LNCAP (cell line): ENCODE data around the gene TRAF3IP1.

Source experiments
- TF ChIP-seq, protein P1 (sequence below): fragments of 450-650 bp; IDR thresholded peaks from 2 replicates; pipeline ENCODE4 v1.5.1; 2017; ENCODE audit warnings: mild to moderate bottlenecking

TRAF3IP1 gene

DNA sequence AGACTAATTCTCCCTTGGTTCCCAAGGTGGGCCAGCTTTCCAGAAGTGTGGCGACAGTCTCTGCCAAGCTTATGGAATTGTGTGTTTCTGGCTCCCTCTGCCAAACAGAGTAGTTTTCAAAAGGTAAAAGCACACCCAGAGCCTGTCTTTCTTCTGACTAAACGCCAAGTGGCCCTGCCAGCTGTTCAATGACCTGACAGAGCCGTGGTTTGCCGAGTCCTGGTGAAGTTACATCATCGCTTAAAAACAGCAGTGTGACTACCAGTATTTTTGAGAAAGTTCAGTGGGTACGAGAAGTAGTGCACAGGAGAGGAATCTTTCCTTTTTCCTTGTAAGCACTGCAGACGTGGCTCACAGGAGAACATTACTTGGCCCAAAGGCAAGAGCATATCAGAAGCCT, 33.8 kb upstream of the TRAF3IP1 start:
- TF ChIP-seq, protein P1, sequence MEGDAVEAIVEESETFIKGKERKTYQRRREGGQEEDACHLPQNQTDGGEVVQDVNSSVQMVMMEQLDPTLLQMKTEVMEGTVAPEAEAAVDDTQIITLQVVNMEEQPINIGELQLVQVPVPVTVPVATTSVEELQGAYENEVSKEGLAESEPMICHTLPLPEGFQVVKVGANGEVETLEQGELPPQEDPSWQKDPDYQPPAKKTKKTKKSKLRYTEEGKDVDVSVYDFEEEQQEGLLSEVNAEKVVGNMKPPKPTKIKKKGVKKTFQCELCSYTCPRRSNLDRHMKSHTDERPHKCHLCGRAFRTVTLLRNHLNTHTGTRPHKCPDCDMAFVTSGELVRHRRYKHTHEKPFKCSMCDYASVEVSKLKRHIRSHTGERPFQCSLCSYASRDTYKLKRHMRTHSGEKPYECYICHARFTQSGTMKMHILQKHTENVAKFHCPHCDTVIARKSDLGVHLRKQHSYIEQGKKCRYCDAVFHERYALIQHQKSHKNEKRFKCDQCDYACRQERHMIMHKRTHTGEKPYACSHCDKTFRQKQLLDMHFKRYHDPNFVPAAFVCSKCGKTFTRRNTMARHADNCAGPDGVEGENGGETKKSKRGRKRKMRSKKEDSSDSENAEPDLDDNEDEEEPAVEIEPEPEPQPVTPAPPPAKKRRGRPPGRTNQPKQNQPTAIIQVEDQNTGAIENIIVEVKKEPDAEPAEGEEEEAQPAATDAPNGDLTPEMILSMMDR: no peak

DNA sequence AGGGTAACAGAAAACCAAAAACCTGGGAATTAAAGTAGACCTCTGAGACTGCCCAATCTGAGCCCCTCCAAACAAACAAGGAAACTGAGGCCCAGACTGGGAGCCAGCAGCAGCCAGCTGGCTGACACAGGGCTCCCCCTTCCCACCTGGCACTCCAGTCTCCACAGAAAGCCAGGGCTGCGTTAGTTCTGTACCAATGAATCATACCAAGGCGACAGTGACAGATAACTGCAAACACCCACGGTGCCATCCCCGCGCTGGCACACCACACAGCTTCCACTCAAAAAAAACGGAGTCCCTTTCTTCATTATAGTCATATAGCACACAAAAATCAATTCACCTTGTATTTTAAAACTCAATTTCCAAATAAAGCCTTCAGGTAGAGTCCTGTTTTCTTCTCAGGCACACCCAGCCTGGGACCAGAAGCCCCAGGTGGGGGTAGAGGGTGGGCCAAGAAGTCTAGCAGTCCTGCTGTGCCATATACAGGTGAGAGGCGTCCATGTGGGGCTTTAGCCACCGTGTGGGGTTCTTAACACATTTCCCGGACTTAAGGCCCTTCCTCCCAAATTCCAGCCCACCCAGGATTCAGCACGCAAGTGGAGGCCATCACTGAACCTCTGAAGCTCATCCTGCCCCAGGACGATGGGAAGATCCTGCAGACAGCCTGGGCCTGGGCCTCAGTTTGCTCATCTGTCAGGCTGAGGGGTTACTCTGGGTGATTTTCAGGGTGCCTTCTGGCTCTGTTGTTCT, 33.2 kb upstream of the TRAF3IP1 start:
- TF ChIP-seq, protein P1: no peak

DNA sequence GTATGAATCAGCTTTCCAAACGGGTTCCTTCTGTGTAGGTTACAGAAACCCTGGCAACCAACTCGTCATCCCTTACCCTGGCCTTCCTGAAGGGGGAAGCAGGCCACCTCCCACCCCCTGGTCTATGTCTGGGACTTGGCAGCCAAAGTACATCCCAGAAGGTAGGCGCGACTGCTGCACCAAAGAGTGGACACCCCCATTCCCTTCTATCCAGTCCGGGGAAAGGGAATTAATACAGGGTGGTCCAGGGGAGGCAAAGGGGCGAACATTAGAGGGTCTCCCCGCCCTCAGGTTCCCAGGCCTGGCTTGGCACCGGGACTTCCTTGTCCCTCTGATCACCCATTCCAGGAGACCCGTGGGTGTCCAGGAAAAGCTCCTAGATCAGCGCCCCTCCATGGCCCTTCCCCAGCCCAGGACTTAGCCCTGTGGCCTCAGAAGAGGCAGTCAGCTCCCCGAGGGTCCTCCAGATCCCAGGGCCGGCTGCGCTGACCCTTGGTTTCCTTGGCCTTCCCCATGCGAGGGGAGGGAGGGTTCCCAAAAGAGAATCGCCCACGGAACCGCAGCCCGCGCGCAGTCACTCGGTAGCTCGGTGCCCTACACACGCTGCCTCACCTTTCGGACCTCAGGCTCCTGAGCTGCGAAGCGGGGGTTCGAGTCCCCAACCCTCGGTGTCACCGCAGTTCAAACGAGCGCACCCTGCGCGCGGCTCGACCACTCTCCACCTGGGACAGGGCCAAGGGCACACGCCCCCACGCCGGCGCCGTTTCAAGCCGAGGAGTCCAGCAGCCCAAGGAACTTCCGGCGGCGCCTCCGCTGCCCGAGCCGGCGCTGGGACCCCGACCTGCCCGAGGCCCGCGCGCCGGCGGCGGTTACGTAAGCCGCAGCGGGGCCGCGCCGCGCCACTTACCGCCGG, 32.3 kb upstream of the TRAF3IP1 start, which contains the start of gene PER2:
Gene PER2, minus strand, starts transcription at position 874 of the 913 bp plus-strand sequence. CDS start 10,674 bp downstream, outside the sequence.
- TF ChIP-seq, protein P1: no peak

DNA sequence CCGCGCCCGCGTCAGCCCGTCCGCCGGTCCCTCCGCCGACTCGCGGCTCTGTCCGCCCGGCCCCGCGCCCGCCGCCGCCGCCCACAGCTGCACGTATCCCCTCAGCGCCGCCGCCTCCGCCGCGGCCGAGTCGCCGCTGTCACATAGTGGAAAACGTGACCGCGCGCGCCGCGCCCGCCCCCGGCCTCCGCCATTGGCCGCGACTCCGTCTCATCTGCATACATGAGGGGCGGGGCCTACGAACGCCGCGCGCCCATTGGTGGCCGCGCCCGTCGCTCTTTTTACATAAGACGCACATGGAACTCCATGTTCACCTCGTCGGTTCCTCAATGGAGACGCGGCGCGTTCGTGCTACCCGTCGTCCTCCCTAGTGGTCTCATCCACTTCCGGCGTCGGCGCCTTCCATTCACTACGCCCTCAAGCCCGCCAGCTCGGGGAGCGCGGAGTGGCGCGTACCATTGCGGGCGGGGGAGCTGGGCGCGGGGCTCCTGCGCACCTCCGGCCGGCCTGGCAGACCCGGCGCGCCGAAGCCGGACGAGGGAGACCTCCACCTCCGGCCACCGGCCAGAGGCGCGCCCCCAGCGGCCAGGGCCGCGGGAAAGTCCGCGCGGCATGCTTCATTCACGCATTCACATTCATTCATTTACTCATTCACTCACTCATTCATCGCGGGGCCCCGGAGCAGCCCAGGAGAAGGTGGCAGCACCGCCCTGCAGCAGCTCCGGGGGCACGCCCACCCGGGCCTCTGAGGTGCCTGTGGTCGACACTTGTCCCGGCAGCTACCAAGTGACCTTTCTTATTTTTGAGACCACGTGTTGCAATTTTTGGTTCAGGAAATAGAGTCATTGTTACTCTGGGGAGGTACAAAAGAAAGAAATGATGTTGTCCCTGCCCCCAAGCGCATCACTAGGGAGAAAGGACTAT, 31.4 kb upstream of the TRAF3IP1 start:
- TF ChIP-seq, protein P1: peak; percentile 24; the same call in 1 of the 2 replicates

DNA sequence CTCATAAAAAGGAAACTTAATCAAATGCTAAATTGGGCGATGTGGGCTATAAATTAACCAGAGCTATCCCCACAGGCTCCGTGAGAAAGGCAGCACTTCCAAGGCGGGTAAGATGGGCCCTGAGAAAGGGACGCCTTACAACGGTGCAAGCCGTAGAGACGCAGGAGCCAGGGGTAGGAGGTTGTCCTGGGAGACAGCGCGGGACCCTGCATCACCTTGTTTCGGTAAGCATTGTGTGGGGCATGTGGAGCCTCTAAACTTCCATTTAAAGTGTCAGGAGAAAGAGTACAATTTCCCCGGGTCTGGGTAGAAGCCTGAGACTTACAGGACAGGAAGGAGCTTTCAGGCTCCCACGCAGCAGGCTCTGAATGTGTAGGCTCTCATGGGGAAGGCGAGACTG, 30.7 kb upstream of the TRAF3IP1 start:
- TF ChIP-seq, protein P1: no peak

DNA sequence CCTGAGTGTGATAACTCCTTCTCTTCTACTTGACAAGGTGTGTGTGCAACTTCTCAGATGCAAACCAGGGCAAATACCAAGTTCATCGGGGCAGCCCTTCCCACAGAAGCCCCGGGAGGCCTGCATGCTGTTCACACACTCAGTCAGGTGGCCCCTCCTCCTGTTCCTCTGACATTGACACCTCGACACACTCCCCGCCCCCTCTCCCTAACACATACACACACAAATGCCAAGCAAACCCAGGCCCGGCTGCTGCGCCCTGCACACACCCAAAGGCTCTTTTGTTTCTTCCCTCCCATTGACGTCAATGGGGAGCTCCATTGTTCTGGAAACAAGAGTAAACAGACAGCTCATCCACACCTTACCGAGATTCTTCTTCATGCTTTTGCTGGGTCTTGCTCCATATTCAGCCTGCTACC, 30.2 kb upstream of the TRAF3IP1 start:
- TF ChIP-seq, protein P1: no peak
